Neural progenitor cell (in vitro differentiated cells): ENCODE results near the gene RNF7. TPM values are rescaled to one million over a fixed set of nuclear protein-coding genes. Genes with fewer than 3 reads are reported as not detected.

Source experiments
- DNase-seq: peaks from one replicate; pipeline ENCODE4 v3.0.0-alpha.2; 2016; ENCODE audit warnings: low spot score
- H2AFZ ChIP-seq: fragments of 200-600 bp; sonication (generic); replicated peaks from 2 replicates; pipeline ENCODE4 v1.6.1; 2016; ENCODE audit warnings: antibody characterized with exemption
- H3F3A ChIP-seq: fragments of 200-600 bp; sonication (generic); 2 replicates; pipeline ENCODE4 v1.6.1; 2016; ENCODE audit warnings: antibody characterized with exemption, low read depth
- H3K27ac ChIP-seq: fragments of 200-600 bp; sonication (generic); 2 replicates; pipeline ENCODE4 v1.5.1; 2016; ENCODE audit warnings: mild to moderate bottlenecking
- H3K27me3 ChIP-seq: fragments of 200-600 bp; sonication (generic); 2 replicates; pipeline ENCODE4 v1.6.1; 2016; ENCODE audit warnings: mild to moderate bottlenecking, moderate library complexity
- H3K36me3 ChIP-seq: fragments of 200-600 bp; sonication (generic); 2 replicates; pipeline ENCODE4 v1.5.1; 2016
- H3K4me1 ChIP-seq: fragments of 200-600 bp; sonication (generic); 2 replicates; pipeline ENCODE4 v1.6.1; 2016; ENCODE audit warnings: mixed run types
- H3K4me2 ChIP-seq: fragments of 200-600 bp; sonication (generic); 2 replicates; pipeline ENCODE4 v1.6.1; 2016
- H3K4me3 ChIP-seq: fragments of 200-600 bp; sonication (generic); 2 replicates; pipeline ENCODE4 v1.5.1; 2016
- H3K79me2 ChIP-seq: fragments of 200-600 bp; sonication (generic); 2 replicates; pipeline ENCODE4 v1.6.1; 2016; ENCODE audit warnings: low read depth
- H3K9ac ChIP-seq: fragments of 200-600 bp; sonication (generic); 2 replicates; pipeline ENCODE4 v1.6.1; 2016
- H3K9me3 ChIP-seq: fragments of 200-600 bp; sonication (generic); 2 replicates; pipeline ENCODE4 v1.5.1; 2016; ENCODE audit warnings: low read depth
- H4K20me1 ChIP-seq: fragments of 200-600 bp; sonication (generic); 2 replicates; pipeline ENCODE4 v1.6.1; 2016; ENCODE audit warnings: low read depth
- H3K27ac Mint-ChIP-seq: 3 replicates; pipeline ENCODE4 v1.8.0; 2021; ENCODE audit warnings: mixed read lengths
- H3K27me3 Mint-ChIP-seq: 2 replicates; pipeline ENCODE4 v1.8.0; 2022; ENCODE audit warnings: low read depth, mild to moderate bottlenecking, inconsistent platforms, moderate library complexity, mixed read lengths; ENCODE audit not compliant: insufficient read depth
- H3K36me3 Mint-ChIP-seq: 3 replicates; pipeline ENCODE4 v1.8.0; 2021; ENCODE audit warnings: mixed read lengths
- H3K4me1 Mint-ChIP-seq: 3 replicates; pipeline ENCODE4 v1.8.0; 2021; ENCODE audit warnings: mixed read lengths
- H3K4me3 Mint-ChIP-seq: 3 replicates; pipeline ENCODE4 v1.8.0; 2021; ENCODE audit warnings: mild to moderate bottlenecking, moderate library complexity, mixed read lengths
- H3K9me3 Mint-ChIP-seq: 3 replicates; pipeline ENCODE4 v1.8.0; 2020; ENCODE audit warnings: mixed read lengths
- EZH2 ChIP-seq: fragments of 200-600 bp; sonication (generic); IDR thresholded peaks from 2 replicates; pipeline ENCODE4 v1.6.1; 2017; ENCODE audit warnings: antibody characterized with exemption, mild to moderate bottlenecking, moderate library complexity
- EZH2phosphoT487 ChIP-seq: fragments of 200-600 bp; sonication (generic); IDR thresholded peaks from 2 replicates; pipeline ENCODE4 v1.6.1; 2017; ENCODE audit warnings: antibody characterized with exemption
- small RNA-seq: library from RNA; depleted of rRNA; stranded (forward); fragments of <200 nt; gene quantifications from one replicate; pipeline ENCODE3, GENCODE V24; 2015
- total RNA-seq: library from RNA; depleted of rRNA; stranded (reverse); fragments of >200 nt; gene quantifications from 2 replicates; pipeline ENCODE4 v1.2.3, GENCODE V29; 2015; ENCODE audit warnings: low replicate concordance
- TF ChIP-seq, protein P1 (sequence below): fragments of 200-600 bp; sonication (generic); IDR thresholded peaks from 2 replicates; pipeline ENCODE4 v1.5.1; 2017; ENCODE audit warnings: antibody characterized with exemption, mild to moderate bottlenecking

RNF7 gene
- total RNA-seq, 1 donor from 2014 or later: 105 TPM

DNA sequence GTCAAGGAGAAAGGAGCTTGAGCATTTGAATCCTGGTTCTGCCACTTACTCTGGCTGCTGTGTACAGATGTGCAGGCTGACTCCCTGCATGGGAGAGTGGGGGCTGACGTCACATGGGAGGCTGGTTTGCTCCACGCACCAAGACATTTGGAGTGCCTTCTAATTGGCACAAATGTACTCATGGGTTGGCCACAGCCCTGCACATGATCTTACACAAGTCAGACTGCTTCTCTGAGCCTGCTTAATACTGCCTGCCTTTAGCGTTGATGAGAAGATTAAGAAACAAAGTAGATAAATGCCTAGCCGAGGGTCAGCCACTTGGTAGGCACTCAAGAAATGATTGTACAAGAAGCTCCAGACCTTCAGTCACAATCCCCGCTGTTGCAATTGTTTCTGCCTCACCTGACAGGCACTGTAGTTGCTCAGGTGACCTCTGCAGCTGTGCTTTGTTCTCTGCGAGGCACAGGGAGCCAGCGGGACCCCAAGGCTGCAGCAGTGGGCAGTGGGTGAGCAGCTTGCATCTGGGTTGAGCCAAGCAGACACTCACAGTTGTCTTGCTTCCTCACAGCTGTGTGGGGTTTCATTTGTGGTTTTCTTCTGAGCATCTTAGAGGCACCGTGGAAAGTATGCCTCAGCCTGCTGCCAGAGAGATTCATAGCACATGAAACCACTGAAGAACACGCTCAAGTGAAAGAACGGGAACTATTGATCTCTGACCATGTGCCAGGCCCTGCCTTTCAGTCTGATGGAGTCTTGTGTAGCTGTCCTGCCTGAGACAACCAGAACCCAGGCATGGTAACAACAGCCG is 58.2 kb downstream of the RNF7 start:
- peaks cover 34% of the 10 kb centered on the region for H3F3A ChIP-seq
- H3K9me3 ChIP-seq: no peaks in the 10 kb centered on the region
- H3K4me2 ChIP-seq: peak overlapping the region; percentile 82
- H3K27me3 ChIP-seq: no peaks in the 10 kb centered on the region
- peaks cover 29% of the 10 kb centered on the region for H3K4me1 ChIP-seq
- no peaks in the 10 kb centered on the region for H3K79me2 ChIP-seq
- Mint-ChIP-seq H3K9me3 (peaks cover 6% of the 10 kb centered on the region), H3K4me3 (peak overlapping the region; percentile 79), H3K27ac (peak overlapping the region; percentile 89), H3K4me1 (peaks cover 39% of the 10 kb centered on the region), H3K36me3 (peaks cover 3% of the 10 kb centered on the region), H3K27me3 (peaks cover 8% of the 10 kb centered on the region)
- peak; percentile 41 for DNase-seq
- H3K4me3 ChIP-seq: no peak overlapping the region
- no peak overlapping the region for H3K27ac ChIP-seq
- H3K36me3 ChIP-seq: no peaks in the 10 kb centered on the region
- no peaks in the 10 kb centered on the region for H4K20me1 ChIP-seq
- H3K9ac ChIP-seq: no peak overlapping the region
- H2AFZ ChIP-seq: peak overlapping the region; percentile 91
- TF ChIP-seq, protein P1, sequence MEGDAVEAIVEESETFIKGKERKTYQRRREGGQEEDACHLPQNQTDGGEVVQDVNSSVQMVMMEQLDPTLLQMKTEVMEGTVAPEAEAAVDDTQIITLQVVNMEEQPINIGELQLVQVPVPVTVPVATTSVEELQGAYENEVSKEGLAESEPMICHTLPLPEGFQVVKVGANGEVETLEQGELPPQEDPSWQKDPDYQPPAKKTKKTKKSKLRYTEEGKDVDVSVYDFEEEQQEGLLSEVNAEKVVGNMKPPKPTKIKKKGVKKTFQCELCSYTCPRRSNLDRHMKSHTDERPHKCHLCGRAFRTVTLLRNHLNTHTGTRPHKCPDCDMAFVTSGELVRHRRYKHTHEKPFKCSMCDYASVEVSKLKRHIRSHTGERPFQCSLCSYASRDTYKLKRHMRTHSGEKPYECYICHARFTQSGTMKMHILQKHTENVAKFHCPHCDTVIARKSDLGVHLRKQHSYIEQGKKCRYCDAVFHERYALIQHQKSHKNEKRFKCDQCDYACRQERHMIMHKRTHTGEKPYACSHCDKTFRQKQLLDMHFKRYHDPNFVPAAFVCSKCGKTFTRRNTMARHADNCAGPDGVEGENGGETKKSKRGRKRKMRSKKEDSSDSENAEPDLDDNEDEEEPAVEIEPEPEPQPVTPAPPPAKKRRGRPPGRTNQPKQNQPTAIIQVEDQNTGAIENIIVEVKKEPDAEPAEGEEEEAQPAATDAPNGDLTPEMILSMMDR: no peak
- TF ChIP-seq EZH2phosphoT487 (no peak), EZH2 (no peak)

Small RNAs within 50 kb of the gene (small RNA-seq; reads per million reads assigned to genes)
- gene AC112771.1: not detected

Other genes starting within 250 kb of the RNF7 start
- gene GRK7, start 25.1 kb downstream of the RNF7 start, total RNA-seq: 0.03 TPM in 1 of 2 replicates, not detected in the other
- gene ATP1B3, start 138.3 kb downstream of the RNF7 start, total RNA-seq: 58.6 and 95.6 TPM in 2 replicates